ENCODE results near the gene KMT5C.

KMT5C gene

DNA sequence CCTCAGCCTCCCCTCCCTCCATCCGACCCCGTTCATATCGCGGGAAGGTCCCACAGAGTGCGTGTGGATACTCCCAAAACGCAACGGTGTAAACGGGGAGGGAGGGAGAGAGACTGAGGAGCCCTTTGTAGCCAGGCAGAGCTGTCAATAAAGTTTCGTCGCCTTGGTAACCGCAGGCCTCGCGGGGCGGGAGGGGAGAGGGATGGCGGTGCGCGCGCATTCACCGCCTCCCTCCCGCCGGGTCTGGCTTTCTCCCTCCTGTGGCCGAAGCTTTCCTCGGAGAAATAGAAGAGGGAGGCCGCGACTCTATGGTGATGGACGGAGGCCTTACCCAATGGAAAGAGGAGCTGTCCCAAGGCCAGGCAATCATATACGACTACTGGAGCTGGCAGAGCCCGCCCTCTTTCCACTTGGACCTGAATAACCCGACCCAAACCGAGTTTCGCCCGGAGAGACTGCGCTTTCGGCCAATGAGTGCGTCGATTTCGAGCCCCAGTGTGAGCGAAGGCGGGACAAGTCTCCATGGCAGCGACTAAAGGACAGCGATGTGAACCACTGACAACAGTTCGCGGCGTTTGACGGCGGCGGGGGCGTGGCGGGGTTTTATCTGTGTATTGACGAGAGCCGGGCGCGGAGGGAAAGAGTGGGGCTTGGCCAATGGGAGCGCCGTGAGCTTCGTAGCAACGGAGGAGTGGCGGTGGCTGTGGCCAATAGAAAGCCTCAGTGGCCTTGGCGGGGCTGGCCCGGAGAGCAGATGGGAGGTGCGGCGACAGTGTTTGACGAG lies at the start of gene KMT5C:
Gene KMT5C, plus strand, starts transcription at position 772 of the 784 bp plus-strand sequence. CDS start 2,061 bp downstream, outside the sequence.
- DNase-seq: peak; percentile 100

GRCh38 chr19:55297267-55297666 lies 42.4 kb upstream of the KMT5C start:
- no peak for DNase-seq

GRCh38 chr19:55299991-55300390 lies 39.7 kb upstream of the KMT5C start:
- DNase-seq: no peak

- no peak for DNase-seq
Measured at GRCh38 chr19:55300886-55301458, 38.7 kb upstream of the KMT5C start.

DNA sequence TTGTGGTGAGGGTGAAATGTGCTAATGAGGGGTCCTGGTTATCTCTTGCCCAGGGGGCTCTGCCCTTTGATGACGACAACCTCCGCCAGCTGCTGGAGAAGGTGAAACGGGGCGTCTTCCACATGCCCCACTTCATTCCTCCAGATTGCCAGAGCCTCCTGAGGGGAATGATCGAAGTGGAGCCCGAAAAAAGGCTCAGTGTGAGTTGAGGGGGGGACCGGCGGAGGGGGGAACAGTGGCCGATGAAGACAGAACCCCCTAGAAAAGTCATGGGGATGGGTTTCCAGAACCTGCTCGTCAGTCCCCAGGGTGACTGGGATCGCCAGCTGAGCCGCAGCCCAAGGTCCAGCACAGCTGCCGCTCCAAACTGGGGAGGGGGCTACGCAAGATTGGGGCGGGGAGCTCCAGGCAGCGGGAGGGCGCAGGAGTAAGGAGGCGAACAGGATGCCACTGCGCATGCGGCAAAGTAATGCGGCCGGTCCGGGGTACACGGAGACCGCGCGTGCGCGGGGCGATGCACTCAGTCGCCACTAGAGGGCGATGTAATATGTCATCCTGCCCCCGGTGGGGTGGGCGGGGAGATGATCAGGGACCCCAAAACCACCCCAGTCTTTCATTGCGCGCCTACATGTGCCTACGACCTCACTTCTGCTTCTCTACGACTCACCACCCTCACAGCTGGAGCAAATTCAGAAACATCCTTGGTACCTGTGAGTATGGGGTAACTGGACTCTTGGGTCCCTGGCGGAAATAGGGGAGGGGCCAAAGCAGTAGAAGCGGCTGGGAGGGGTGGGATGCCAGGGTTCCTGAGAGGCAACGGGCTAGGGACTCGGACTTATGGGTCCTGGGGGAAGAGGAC lies 38.0 kb upstream of the KMT5C start:
- DNase-seq: peak; percentile 95

DNA sequence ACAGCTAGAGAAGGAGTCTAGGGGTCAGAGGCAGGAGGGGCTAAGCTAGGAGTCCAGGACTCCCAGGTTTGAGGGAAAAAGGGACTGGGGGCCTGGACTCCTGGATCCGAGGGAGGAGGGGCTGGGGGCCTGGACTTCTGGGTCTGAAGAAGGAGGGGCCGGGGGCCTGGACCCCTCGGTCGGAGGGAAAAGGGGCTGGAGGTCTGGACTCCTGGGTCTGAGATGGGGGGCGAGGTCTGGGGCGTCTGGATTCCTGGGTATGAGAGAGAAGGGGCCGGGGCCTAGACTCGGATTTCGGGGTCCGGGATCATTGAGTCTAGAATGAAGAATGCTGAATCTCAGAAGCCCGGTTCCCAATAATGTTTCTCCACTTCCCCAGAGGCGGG lies 37.4 kb upstream of the KMT5C start:
- DNase-seq: no peak

DNA sequence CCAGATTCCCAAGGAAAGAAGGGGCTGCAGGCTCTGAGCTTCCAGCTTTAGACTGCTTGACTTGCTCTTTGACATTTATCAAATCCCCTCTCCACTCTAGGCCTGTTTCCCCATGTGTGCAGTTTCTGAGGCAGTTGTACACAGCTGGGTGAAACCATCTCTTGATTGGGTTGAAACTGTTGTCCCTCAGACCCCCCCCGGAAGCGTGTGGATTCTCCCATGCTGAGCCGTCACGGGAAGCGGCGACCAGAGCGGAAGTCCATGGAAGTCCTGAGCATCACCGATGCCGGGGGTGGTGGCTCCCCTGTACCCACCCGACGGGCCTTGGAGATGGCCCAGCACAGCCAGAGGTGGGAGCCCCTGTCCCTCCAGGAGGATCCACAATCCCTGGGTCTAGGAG lies 36.2 kb upstream of the KMT5C start:
- DNase-seq: no peak

- no peak for DNase-seq
Measured at GRCh38 chr19:55304279-55304978, 35.2 kb upstream of the KMT5C start.

- DNase-seq: no peak
Measured at GRCh38 chr19:55304980-55305379, 34.7 kb upstream of the KMT5C start.

DNA sequence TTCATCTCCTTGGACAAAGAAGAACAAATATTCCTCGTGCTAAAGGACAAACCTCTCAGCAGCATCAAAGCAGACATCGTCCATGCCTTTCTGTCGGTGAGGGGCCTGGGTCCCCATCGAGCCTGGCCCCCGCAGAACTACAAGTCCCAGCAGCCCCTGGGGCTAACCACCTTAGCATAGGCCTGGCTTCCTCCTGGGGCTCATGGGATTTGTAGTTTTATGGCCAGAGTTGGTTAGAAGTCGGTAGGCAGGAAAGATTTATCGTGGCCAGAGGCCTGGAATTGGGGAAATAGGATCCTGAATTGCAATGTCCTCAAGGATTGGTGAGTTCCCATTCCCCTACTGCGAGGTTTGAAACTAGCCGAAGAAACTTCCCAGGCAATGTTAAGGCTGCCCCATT lies 34.2 kb upstream of the KMT5C start:
- peak; percentile 29 for DNase-seq

DNA sequence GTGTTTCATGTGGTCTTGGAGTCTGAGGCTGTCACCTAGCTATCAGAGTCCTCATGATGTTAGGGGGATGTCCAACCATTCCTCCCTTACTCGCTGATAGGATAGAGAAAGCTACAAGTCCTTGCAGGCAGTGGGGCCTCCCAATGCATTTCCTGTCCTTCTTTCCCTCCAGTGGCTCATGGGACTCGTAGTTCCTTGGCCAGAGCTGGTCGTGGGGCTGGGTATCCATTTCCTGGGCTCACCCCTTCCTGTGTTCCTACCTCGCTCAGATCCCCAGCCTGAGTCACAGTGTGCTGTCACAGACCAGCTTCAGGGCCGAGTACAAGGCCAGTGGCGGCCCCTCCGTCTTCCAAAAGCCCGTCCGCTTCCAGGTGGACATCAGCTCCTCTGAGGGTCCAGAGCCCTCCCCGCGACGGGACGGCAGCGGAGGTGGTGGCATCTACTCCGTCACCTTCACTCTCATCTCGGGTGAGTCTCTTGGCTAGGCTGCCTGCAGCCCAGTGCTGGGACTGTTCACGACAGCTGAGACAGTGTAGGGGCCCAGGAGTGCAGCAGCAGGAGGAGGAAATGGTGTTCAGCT lies 33.6 kb upstream of the KMT5C start:
- no peak for DNase-seq

GRCh38 chr19:55306712-55307111 lies 33.0 kb upstream of the KMT5C start:
- DNase-seq: no peak

GRCh38 chr19:55308281-55308680 lies 31.4 kb upstream of the KMT5C start:
- no peak for DNase-seq

- DNase-seq: no peak
Measured at GRCh38 chr19:55309448-55309847, 30.2 kb upstream of the KMT5C start.

DNA sequence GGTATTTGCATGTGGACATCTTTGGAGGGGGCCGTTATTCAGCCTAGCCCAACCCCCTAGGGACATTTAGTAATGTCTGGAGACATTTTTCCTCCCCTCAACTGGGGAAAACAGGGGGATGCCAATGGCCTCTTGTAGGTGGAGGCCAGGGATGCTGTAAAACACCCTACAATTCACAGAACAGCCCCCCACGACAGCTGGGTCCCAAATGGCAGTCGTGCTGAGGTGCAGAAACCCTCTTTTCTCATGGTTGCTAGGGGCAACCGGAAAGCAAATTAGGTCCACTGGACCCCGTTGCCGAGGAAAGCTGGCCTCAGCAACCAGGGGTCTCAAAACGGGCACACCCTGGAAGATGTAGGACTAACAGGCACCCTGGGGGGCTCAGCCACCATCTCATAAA lies 29.2 kb upstream of the KMT5C start:
- no peak for DNase-seq

DNA sequence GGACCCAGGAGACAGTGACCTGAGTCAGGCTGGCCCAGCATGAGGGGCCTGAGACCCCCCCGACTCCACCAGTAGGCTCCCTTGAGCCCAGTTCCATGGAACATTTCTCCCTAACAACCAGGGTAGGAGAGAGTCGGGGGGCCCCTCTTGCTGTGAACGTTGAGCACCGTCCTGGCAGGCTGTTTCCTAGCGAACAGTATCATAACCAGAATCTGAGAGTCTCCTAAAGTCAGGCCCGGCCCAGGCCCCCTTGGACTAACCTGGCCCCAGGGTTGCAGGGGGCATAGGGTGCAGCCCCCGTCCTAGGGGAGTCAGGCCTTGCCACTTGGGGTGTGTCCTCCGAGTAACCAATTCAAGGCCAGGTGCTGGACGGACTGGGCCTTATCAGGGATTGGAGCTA lies 28.3 kb upstream of the KMT5C start:
- no peak for DNase-seq

GRCh38 chr19:55311797-55312196 lies 27.9 kb upstream of the KMT5C start:
- DNase-seq: no peak

GRCh38 chr19:55312621-55313512 lies 26.8 kb upstream of the KMT5C start:
- DNase-seq: no peak

- DNase-seq: no peak
Measured at GRCh38 chr19:55314396-55314795, 25.3 kb upstream of the KMT5C start.

DNA sequence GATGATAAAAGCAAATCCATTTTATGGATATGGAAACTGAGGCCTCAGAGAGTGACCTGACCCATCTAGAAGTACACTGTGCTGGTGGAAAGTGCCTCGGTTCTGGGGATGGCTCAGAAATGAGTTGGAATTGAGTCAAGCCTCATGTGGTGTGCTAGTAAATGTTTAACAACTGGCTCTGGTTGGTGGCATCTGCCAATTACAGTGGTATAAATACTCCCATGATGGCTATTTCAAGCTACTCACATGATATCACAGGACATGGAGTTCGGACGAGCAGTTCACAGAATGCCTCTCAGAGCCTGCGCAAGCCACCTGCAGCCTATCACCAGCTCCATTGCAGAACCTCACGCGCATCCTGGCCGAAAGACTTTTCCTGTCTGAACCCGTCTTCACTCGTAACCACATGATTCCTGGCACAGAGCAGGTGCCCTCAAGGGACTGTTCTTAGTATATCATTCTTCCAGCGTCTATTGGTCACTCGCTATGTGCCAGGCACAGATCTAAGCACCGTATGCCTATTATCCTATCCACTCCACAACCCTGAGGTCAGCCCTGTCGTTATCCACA lies 23.6 kb upstream of the KMT5C start:
- DNase-seq: no peak

DNA sequence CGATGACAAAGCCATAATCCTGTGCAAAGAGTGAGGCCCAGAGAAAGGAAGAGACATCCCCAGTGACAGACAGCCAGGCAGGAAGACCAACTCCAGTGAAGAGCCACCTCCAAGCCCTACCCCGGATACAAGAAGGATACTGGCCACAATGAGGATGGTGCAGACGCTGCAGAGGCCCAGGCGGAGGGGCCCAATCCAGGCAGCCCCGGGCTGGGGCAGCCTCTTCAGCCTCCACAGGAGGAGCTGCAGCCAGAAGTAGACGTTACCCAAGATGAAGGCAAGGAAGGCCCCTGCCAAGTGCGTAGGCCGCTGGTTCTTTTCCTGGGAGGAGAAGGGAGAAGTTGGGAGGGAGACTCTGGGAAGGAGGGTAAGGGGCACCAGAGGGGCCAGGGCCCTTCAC lies 23.0 kb upstream of the KMT5C start:
- DNase-seq: no peak
